COLO668 (cell line): ENCODE results near the gene PKP3.

ENCODE experiments used
- DNase-seq: peaks from one replicate; lab custom pipeline; 2025; ENCODE audit not compliant: unreplicated experiment; lab: John Stamatoyannopoulos, UW

PKP3 gene

DNA sequence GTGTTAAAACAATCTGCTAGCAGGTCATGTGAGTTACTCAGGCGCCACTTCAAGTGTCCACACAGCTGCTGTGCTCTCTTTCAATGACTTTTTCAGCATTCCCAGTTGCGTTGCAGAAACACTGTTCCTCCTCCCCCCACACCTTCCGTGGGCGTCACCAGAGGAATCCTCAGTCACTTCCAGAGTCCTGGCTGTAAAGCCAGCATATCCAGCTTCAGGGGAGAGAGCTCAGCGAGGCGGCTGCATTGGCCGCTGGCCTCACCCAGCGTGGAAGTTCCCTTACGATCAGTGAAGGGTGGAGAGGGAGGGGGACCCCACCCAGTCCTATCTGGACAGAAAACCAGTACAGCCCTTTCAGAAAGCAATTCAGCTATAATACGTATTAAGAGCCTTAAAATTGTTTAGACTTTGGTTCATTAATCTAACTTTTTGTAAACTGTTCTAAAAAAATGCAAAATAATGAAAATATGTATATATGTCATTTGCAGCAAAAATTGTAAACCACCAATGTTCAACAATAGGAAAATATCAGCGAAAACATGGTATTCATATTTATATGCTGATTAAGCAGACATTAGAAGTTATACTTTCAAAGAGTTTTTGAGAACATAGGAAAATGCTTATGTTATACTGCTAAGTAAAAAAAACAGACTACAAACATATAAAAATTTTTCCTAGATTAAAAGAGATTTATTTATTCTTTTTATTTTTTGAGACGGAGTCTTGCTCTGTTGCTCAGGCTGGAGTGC lies 50.6 kb downstream of the PKP3 start:
- DNase-seq = peak; percentile 52

- peak; percentile 63 for DNase-seq
These were observed 52.0 kb downstream of the PKP3 start for GRCh38 chr11:445765-446588.

GRCh38 chr11:446891-447290 lies 52.9 kb downstream of the PKP3 start:
- peak; percentile 62 for DNase-seq

GRCh38 chr11:447923-448731 lies 54.1 kb downstream of the PKP3 start:
- DNase-seq = peak; percentile 90

DNA sequence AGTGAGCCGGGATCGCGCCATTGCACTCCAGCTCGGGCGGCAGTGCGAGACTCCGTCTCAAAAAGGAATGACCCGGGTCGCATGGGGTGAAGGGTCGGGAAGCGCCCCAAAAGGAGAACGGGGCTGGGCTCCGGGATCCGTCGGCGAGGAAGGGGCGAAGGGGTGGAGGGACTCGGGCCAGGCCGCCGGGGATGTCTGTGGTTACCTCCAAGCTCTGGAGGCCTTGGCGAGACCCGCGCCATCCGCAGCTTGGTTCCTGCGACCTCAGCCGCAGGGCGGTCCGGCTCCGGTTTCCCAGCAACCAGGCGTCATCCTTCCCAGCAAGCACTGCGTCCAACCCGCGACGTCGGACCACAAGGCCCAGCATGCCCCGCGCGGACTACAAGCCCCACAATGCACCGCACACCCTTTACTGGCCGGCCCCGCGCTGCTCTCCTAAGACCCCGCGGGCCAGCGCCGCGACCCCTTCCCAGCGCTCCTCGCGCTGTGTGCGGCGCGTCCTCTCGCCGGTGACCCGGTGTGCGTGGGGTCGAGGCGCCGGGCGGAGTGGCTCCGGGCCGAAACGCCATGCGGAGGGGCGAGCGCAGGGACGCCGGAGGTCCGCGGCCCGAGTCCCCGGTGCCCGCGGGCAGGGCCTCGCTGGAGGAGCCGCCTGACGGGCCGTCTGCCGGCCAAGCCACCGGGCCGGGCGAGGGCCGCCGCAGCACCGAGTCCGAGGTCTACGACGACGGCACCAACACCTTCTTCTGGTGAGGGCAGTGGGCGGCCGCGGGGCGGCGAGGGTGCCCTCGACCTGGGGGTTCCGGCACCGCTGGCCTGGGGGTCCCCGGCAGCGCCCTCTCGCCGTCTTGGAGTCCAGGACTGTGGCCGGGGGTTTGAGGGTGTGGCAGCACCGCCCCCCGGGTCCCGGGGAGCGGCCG lies 56.1 kb downstream of the PKP3 start, which contains the start of gene PTDSS2:
TSS of gene PTDSS2 (plus strand) at position 391 of the 920 bp plus-strand sequence. CDS start at position 568, 177 bp downstream.
- DNase-seq = peak; percentile 83

GRCh38 chr11:450809-451451 lies 56.9 kb downstream of the PKP3 start:
- peak; percentile 55 for DNase-seq

DNA sequence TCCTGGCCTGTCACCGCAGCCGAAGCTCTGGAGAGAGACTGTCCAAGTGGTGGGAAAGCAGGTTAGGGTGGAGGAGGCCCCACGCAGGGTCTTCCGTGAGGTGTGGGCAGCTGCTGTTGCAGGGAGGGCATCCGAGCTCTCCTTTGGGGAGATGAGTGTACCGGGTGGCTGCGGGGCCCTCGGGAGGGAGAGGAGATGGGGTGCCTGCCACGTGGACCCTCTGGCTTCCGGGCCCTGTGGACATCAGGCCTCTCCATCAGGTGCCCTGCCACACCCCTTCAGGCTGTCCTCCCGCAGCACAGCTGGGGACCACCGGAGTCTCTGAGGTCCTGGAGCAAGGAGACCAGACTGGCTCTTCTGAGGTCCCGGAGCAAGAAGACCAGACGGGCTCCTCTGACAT lies 57.7 kb downstream of the PKP3 start:
- no peak for DNase-seq

DNA sequence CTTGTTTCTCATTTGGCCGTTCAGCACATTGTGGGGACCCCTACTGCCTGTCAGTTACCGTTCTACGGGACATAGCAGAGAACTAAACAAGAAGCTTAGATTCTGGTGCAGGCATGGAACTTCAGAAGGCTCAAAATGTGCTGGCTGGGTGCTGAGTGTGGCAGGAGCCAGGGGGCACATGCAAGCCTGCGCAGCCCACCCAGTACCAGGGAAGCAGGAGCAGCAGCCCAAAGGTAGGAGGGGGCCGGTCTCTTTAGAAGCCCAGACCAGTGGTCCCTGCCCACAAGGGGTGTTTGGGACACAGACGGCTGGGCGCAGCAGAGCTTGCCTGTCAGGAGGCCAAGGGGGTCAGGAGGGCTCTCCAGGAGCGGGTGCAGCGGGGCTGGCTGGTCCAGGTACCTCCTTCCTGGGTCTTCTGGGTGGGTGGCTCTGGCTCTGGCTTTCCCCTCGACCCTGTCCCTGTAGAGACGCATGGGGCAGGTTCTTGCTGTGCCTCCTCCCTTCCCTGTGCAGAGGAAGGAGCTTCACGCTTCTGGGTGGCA lies 58.3 kb downstream of the PKP3 start:
- no peak for DNase-seq

DNA sequence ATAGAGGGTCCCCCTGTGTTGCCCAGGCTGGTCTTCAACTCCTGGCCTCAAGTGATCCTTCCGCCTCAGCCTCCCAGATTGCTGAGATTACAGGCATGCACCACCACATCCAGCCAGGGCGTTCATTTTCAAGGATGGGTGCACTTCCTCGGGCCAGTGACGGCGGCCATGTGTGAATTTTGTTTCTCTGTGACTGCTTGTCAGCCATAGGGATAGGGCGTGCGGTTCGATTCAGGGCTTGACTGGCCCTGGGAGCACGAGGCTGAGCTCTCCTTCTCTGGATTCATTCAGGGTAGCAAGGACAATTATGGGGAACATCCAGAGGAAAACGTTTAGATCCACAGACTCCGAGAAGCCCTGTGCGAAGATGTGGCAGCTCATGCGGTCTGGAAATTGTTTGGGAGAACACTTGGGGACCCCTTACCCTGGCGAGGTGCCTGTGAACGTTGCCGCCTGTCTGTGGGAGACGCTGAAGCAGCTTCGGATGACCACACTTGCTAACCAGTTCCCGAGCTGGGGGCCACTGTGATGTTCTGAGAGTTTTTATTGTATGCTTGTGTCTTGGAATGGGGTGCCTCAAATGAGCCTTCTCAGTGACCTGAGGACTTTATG lies 59.0 kb downstream of the PKP3 start:
- no peak for DNase-seq

GRCh38 chr11:453564-453963 lies 59.6 kb downstream of the PKP3 start:
- no peak for DNase-seq

- DNase-seq = no peak
These were observed 60.0 kb downstream of the PKP3 start for GRCh38 chr11:454043-454442.
